ENCODE results near the gene HOXB7. TPM values are rescaled to one million over a fixed set of nuclear protein-coding genes. Genes with fewer than 3 reads are reported as not detected.

The HOXB7 gene
- total RNA-seq, 1 donor from 2014 or later: 1.2 TPM

DNA sequence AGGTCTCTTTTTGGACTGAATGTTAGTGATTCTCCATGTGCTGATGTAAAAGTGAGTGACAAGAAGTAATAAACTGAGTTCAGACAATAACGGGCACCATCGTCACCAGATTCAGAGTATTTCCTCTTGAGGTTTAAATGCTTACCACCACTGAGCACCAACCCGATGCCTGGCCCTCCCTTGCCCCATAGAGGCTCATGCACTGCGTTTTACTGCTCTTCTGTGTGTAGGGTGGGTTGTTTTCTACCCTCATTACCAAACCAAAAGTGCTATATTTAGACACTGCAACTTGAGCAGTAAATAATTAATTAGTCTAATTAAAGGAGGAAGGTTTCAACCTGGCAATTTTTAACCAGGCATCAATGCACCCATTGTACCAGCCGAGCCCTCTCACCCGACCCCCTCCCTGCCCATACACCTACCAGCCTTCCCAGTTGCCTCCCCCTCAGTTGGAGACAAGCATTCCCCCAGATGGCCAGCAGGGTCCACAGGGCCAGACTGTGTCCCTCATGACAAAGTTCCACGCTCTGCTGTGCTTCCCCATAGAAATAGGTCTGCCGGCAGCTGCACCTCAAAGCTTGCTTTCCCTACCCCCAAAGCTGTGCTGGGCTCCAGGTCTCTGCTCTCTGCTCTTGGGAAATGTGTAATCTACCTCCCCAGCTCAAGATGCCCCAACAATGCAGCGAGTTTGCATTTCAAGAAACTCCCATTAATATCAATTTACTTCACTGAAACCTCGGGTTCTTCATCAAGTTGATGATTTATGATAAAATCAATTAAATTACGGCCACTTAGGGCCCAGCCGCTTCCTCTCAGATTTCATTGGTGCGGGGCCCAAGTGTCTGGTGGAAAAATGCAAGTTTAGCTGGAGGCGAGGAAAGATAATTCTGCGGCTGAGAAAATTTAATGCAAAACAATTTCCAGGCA lies 48.7 kb downstream of the HOXB7 start:
- Histone ChIP-seq H3K9me3 (no peaks in the 10 kb centered on the region), H3K27ac (no peak overlapping the region), H3K4me1 (peaks cover 8% of the 10 kb centered on the region), H3K4me3 (no peak overlapping the region), H3K36me3 (no peaks in the 10 kb centered on the region), H3K27me3 (peaks cover 28% of the 10 kb centered on the region)
- TF ChIP-seq, protein P1, sequence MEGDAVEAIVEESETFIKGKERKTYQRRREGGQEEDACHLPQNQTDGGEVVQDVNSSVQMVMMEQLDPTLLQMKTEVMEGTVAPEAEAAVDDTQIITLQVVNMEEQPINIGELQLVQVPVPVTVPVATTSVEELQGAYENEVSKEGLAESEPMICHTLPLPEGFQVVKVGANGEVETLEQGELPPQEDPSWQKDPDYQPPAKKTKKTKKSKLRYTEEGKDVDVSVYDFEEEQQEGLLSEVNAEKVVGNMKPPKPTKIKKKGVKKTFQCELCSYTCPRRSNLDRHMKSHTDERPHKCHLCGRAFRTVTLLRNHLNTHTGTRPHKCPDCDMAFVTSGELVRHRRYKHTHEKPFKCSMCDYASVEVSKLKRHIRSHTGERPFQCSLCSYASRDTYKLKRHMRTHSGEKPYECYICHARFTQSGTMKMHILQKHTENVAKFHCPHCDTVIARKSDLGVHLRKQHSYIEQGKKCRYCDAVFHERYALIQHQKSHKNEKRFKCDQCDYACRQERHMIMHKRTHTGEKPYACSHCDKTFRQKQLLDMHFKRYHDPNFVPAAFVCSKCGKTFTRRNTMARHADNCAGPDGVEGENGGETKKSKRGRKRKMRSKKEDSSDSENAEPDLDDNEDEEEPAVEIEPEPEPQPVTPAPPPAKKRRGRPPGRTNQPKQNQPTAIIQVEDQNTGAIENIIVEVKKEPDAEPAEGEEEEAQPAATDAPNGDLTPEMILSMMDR (IDR thresholded peaks at IDR 0.05): no peak
- ATAC-seq (no peak), DNase-seq (no peak)
- intact Hi-C loops (cut with DNase I): no loop called here

DNA sequence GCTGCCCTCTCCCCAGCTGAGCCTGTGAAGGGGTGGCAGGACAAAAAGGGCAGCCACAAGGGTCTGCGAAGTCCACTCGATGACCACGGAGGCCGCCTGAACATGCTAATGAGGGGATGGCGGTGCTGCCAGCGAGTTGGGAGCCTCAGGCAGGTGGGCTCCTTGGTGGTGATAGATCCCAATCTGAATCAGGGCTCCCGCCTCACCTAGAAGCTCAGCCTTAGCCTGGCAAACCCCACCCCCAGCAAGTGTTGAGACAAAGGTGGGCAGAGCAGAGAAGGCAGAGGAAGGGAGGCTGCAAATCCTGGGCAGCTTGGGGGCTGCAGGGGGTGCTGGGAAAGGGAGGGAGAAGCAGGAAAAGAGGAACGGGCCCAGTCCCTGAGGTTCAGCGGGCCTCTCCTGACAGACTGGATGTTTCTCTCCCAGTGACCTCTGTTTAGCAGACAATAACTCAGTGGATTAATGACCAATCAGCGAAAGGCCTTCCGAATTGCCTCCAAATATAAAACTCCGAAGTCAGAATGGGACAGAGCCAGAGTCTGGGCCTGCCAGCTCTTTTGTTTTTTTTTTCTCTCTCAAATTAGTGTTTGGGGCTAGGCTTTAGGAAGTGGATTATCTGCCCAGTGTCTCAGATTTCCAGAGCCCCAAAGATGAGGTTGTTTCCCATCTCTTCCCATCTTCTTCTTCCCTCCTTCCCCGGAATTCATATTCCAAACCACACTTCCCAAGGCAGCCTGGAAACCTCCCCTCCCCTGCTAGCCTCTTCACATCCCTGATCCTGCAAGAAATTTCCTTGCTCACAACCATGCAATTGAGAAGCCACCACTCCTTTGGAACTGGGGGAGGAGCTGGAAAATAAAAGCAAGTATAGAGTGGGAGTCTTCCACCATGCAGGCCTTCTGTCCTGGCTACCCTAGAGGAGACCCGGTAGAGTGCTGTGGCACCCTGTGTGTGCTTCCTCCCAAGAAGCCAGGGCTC lies 50.7 kb downstream of the HOXB7 start:
- TF ChIP-seq, protein P1 (IDR thresholded peaks at IDR 0.05): no peak
- Histone ChIP-seq H3K4me3 (peak overlapping the region; percentile 33), H3K36me3 (no peaks in the 10 kb centered on the region), H3K27ac (peak overlapping the region; percentile 51), H3K4me1 (peaks cover 8% of the 10 kb centered on the region), H3K9me3 (no peaks in the 10 kb centered on the region), H3K27me3 (peaks cover 25% of the 10 kb centered on the region)
- peak; percentile 38 for DNase-seq
- intact Hi-C loops (cut with DNase I): no loop called here
- no peak for ATAC-seq

DNA sequence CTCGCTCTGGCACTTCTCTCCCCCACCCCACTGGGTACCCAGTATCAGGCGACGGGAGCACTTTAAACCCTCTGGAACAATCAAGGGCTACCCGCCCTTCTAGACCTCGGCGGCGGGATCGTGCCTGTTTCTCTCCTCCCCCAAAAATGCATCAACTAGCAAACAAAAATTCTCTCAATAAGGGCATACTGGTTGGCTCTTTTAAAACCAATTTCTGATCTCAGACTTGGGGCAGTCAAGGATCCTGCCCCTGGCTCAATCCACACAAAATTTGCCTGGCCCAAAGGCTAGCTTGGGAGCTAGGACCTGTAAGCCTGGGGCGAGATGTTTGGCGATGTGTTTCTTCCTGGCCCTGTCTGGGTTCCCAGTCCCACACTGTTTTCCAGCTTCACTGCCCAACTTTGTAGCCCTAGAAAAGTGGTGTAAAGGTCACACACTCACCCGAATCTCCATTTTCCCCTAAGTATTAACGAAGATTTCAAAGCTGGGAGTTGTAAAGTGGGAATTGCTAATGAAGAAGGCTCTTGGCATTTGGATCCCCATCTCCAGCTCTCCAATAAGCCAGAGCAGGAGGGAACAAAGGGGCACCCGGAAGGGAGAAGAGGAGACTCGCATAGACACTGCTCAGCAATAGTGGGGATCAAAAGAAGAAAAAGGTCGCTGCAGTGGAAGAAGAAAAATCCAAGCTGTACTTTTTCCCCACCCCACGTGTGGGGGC lies 51.5 kb downstream of the HOXB7 start:
- DNase-seq: peak; percentile 38

DNA sequence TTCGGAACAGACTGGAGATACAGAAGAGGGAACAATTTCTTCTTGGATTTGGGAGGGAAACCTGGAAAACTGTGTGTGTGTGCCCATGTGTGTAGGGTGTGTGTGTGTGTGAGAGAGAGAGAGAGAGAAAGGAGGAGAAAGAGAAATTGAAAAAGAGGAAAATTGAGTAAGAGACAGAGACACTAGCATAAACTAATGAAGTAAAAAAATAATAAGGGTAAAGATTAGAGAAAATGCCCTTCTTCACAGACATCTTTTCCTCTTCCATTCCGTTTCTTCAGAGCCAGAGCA lies 52.0 kb downstream of the HOXB7 start:
- Histone ChIP-seq H3K4me3 (peak overlapping the region; percentile 33), H3K27ac (peak overlapping the region; percentile 51), H3K27me3 (peaks cover 28% of the 10 kb centered on the region), H3K9me3 (no peaks in the 10 kb centered on the region), H3K36me3 (no peaks in the 10 kb centered on the region), H3K4me1 (peaks cover 8% of the 10 kb centered on the region)
- intact Hi-C loops (cut with DNase I): no loop called here
- TF ChIP-seq, protein P1 (IDR thresholded peaks at IDR 0.05): no peak
- ATAC-seq (no peak), DNase-seq (no peak)

More for the DNA sequence above, 51.5 kb downstream of the HOXB7 start:
- H3K4me3 ChIP-seq: peak overlapping the region; percentile 33
- H3K27ac ChIP-seq: peak overlapping the region; percentile 51
- no peak for ATAC-seq
- H3K4me1 ChIP-seq: peaks cover 8% of the 10 kb centered on the region
- intact Hi-C loops (cut with DNase I): no loop called here
- H3K27me3 ChIP-seq: peaks cover 27% of the 10 kb centered on the region
- TF ChIP-seq, protein P1 (IDR thresholded peaks at IDR 0.05): no peak
- no peaks in the 10 kb centered on the region for H3K36me3 ChIP-seq
- no peaks in the 10 kb centered on the region for H3K9me3 ChIP-seq
